OCI-LY1 (cell line): ENCODE data around the gene SLC22A12.

ENCODE experiments used
- H2AFZ ChIP-seq: fragments of 200-600 bp; sonication (generic), shearing (Covaris generic); 2 replicates; pipeline ENCODE4 v1.6.0; 2014; ENCODE audit warnings: antibody characterized with exemption, mild to moderate bottlenecking, low read length
- H3F3A ChIP-seq: fragments of 200-600 bp; sonication (generic), shearing (Covaris generic); 2 replicates; pipeline ENCODE4 v1.6.0; 2014; ENCODE audit warnings: mild to moderate bottlenecking, antibody characterized with exemption, low read length, moderate library complexity; ENCODE audit not compliant: insufficient read depth
- H3K27ac ChIP-seq: fragments of 200-600 bp; sonication (generic); 2 replicates; pipeline ENCODE4 v1.5.1; 2014; ENCODE audit warnings: low read length, mixed run types, mild to moderate bottlenecking, low read depth; ENCODE audit not compliant: poor library complexity, severe bottlenecking
- H3K27me3 ChIP-seq: fragments of 200-600 bp; sonication (generic); 2 replicates; pipeline ENCODE4 v1.6.0; 2014; ENCODE audit warnings: antibody characterized with exemption, mild to moderate bottlenecking, low read length, moderate library complexity; ENCODE audit not compliant: insufficient read depth
- H3K36me3 ChIP-seq: fragments of 200-600 bp; sonication (generic); 2 replicates; pipeline ENCODE4 v1.6.1; 2014; ENCODE audit warnings: mild to moderate bottlenecking, antibody characterized with exemption, low read length, moderate library complexity, mixed read lengths; ENCODE audit not compliant: insufficient read depth
- H3K4me1 ChIP-seq: fragments of 200-600 bp; sonication (generic); 2 replicates; pipeline ENCODE4 v1.5.1; 2014; ENCODE audit warnings: mild to moderate bottlenecking, low read length, moderate library complexity; ENCODE audit not compliant: insufficient read depth, severe bottlenecking
- H3K4me2 ChIP-seq: fragments of 200-600 bp; sonication (generic), shearing (Covaris generic); 2 replicates; pipeline ENCODE4 v1.6.1; 2014; ENCODE audit warnings: low read length
- H3K4me3 ChIP-seq: fragments of 200-600 bp; sonication (generic); 2 replicates; pipeline ENCODE4 v1.5.1; 2014; ENCODE audit warnings: low read length, low read depth, mild to moderate bottlenecking, mixed read lengths; ENCODE audit not compliant: poor library complexity, severe bottlenecking
- H3K79me2 ChIP-seq: fragments of 200-600 bp; shearing (Covaris generic); 2 replicates; pipeline ENCODE4 v1.6.1; 2016; ENCODE audit warnings: mixed run types, low read length, mixed read lengths; ENCODE audit not compliant: insufficient read depth
- H3K9ac ChIP-seq: fragments of 200-600 bp; sonication (generic), shearing (Covaris generic); 2 replicates; pipeline ENCODE4 v1.6.1; 2014; ENCODE audit warnings: mild to moderate bottlenecking, low read length, mixed read lengths
- H3K9me2 ChIP-seq: fragments of 200-600 bp; sonication (generic), shearing (Covaris generic); 2 replicates; pipeline ENCODE4 v1.6.1; 2014; ENCODE audit warnings: low read depth, mild to moderate bottlenecking, low read length, mixed read lengths
- H3K9me3 ChIP-seq: fragments of 200-600 bp; shearing (Covaris generic); 2 replicates; pipeline ENCODE4 v1.6.1; 2014; ENCODE audit warnings: low read length, mixed read lengths
- H4K20me1 ChIP-seq: fragments of 200-600 bp; sonication (generic), shearing (Covaris generic); 2 replicates; pipeline ENCODE4 v1.6.0; 2016; ENCODE audit warnings: mild to moderate bottlenecking, low read length; ENCODE audit not compliant: insufficient read depth
- EZH2 ChIP-seq: fragments of 200-600 bp; sonication (generic), shearing (Covaris generic); IDR thresholded peaks from 2 replicates; pipeline ENCODE4 v1.8.0; 2017; ENCODE audit warnings: borderline replicate concordance, mixed run types, mild to moderate bottlenecking, antibody characterized with exemption, low read length, moderate library complexity, mixed read lengths
- TF ChIP-seq, protein P1 (sequence below): fragments of 200-600 bp; sonication (generic), shearing (Covaris generic); IDR thresholded peaks from 2 replicates; pipeline ENCODE4 v1.5.1; 2017; ENCODE audit warnings: mild to moderate bottlenecking, antibody characterized with exemption, low read length, moderate library complexity, mixed read lengths

Gene SLC22A12

DNA sequence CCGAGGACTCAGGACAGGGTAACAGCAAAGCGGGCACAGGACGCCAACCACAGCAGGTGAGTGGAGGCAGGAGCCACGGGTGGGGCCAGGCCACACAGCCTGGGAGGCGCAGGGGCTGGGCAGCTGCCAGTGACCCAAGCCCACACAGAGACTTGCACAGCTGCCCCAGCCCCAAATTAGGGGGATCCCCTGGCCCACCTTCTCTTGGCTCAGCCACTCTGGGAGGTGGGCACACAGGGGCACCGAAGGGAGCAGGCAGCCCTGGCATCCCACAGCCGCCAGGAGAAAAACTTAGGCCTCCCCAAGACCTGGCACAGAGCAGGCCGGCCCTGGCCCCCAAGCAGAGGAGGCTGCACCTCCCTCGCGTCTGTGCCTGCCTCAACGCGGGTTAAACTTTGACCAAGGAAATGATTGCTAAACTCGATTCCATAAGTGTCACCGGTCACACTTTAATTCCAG lies at the start of gene SLC22A12:
Gene SLC22A12 (plus strand): TSS at position 458 of the 459 bp plus-strand sequence. CDS start 337 bp downstream, outside the sequence.
- Histone ChIP-seq H3F3A (no peaks in the 10 kb centered on the region), H3K4me1 (no peaks in the 10 kb centered on the region), H3K9me3 (0 out of 2 replicates have a peak, but pooled peaks cover 2% of the 10 kb centered on the region), H4K20me1 (no peaks in the 10 kb centered on the region), H3K9ac (no peak within 1 kb of the TSS), H3K27ac (no peak within 1 kb of the TSS), H3K27me3 (peaks cover 3% of the 10 kb centered on the region; the same call in 1 of the 2 replicates), H3K4me2 (no peak within 1 kb of the TSS), H3K4me3 (no peak within 1 kb of the TSS), H3K9me2 (no peaks in the 10 kb centered on the region), H3K36me3 (no peaks in the 10 kb centered on the region), H3K79me2 (no peaks in the 10 kb centered on the region), H2AFZ (no peak within 1 kb of the TSS)
- TF ChIP-seq EZH2, result no peak
- TF ChIP-seq, protein P1, sequence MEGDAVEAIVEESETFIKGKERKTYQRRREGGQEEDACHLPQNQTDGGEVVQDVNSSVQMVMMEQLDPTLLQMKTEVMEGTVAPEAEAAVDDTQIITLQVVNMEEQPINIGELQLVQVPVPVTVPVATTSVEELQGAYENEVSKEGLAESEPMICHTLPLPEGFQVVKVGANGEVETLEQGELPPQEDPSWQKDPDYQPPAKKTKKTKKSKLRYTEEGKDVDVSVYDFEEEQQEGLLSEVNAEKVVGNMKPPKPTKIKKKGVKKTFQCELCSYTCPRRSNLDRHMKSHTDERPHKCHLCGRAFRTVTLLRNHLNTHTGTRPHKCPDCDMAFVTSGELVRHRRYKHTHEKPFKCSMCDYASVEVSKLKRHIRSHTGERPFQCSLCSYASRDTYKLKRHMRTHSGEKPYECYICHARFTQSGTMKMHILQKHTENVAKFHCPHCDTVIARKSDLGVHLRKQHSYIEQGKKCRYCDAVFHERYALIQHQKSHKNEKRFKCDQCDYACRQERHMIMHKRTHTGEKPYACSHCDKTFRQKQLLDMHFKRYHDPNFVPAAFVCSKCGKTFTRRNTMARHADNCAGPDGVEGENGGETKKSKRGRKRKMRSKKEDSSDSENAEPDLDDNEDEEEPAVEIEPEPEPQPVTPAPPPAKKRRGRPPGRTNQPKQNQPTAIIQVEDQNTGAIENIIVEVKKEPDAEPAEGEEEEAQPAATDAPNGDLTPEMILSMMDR, result no peak

DNA sequence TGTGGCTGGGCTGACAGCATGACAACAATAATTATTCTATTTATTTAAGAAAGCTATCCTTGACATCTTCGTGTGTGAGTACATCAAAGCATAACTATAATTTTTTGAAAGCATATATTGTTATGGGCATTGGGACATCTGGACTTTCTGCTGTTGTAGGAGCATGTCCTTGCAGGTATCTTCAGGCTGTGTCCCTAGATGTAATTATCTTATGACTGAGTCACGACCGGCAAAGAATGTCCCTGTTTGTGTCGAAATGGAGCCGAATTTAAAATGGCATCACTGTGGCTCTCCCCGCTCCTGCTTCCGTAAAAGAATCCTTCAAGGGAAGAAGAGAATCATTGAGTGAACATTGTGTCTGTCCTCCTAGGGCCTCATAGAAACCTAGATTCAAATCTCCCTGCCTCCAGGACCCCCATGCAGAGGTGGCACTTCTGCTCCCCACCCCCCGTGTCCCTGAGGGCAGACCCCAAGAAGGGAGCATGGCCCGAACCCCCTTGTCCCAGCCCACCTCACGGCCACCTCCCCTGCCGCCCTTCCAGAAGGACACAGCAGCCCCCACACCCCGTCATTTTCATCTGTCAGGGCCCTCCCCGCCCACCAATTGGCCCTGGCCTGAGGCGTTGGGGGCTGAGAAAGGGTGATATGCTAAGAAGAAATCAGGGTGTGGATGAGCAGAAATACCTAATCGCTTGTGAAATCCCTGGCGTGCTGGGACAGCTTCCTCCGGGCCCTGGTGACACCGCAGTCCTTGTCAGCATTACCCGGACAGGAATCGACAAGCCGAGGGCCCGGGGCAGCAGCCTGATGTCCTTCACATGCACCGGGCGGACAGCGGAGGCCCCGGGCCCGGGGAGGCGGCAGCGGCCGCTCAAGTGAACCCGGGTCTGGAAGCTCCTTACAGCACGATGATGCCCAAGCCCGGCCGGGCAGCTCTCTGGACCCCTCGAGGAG lies 48.6 kb upstream of the SLC22A12 start:
- Histone ChIP-seq H3K9ac (no peak overlapping the region), H3K79me2 (no peaks in the 10 kb centered on the region), H3K36me3 (no peaks in the 10 kb centered on the region), H2AFZ (no peak overlapping the region), H3K4me2 (no peak overlapping the region), H3K9me2 (no peaks in the 10 kb centered on the region), H3K27me3 (0 out of 2 replicates have a peak, but pooled peaks cover 5% of the 10 kb centered on the region), H3K9me3 (no peaks in the 10 kb centered on the region), H3K4me1 (no peaks in the 10 kb centered on the region), H3K27ac (no peak overlapping the region), H3K4me3 (no peak overlapping the region), H3F3A (no peaks in the 10 kb centered on the region), H4K20me1 (no peaks in the 10 kb centered on the region)
- TF ChIP-seq EZH2, result no peak
- TF ChIP-seq, protein P1, result no peak

DNA sequence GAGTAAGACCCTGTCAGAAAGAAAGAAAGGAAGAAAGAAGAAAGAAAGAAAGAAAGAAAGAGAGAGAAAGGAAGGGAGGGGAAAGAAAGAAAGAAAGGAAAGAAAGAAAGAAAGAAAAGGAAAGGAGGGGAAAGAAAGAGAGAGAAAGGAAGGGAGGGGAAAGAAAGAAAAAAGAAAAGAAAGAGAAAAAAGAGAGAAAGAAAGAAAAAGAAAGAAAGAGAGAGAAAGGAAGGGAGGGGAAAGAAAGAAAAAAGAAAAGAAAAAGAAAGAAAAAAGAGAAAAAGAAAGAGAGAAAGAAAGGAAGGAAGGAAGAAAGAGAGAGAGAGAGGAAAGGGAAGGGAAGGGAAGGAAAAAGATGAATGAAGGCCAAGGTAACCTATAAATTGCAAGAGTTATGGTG lies 47.2 kb upstream of the SLC22A12 start:
- H3K4me2 ChIP-seq, result no peak overlapping the region
- H3K9ac ChIP-seq, result no peak overlapping the region
- H2AFZ ChIP-seq, result no peak overlapping the region
- H3F3A ChIP-seq, result no peaks in the 10 kb centered on the region
- no peaks in the 10 kb centered on the region for H4K20me1 ChIP-seq
- H3K9me3 ChIP-seq, result no peaks in the 10 kb centered on the region
- H3K27ac ChIP-seq, result no peak overlapping the region
- H3K27me3 ChIP-seq, result 0 out of 2 replicates have a peak, but pooled peaks cover 5% of the 10 kb centered on the region
- H3K4me3 ChIP-seq, result no peak overlapping the region
- H3K9me2 ChIP-seq, result no peaks in the 10 kb centered on the region
- no peaks in the 10 kb centered on the region for H3K36me3 ChIP-seq
- TF ChIP-seq, protein P1, result no peak
- no peak for TF ChIP-seq EZH2
- H3K79me2 ChIP-seq, result no peaks in the 10 kb centered on the region
- H3K4me1 ChIP-seq, result no peaks in the 10 kb centered on the region
